Measurements from ENCODE around the gene NOL6. TPM values are rescaled to one million over a fixed set of nuclear protein-coding genes. Genes with fewer than 3 reads are reported as not detected.

Gene NOL6
- total RNA-seq, 1 donor from 2014 or later, result 60.1 TPM

DNA sequence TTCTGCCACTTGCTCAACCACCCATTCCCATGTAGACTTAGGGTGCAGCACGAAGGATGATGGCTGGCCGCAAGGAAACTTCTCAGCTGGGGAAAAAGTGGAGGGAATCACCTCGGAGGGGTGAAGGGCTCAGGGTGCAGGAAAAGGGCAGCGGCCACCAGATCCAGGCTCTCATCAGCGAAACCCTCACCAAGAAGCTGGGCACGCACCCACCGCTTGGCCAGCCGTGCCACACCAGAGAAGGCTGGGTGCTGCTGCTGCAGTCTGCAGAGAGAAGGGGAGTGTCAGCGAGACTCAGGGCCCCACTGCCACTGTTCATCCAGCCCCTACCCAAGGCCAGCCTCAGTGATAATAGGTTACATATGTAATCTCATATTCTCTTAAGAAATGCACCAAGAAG, 8.6 kb downstream of the NOL6 start:
- ChIA-PET CTCF (interaction anchor here (1.2 to 2.0 kb wide), 2 partner anchors 9 to 62 kb away, joined by 3 to 10 read pairs; partner anchors contain the start of gene NOL6), POLR2A (no interaction called here)
- TF ChIP-seq, protein P1, sequence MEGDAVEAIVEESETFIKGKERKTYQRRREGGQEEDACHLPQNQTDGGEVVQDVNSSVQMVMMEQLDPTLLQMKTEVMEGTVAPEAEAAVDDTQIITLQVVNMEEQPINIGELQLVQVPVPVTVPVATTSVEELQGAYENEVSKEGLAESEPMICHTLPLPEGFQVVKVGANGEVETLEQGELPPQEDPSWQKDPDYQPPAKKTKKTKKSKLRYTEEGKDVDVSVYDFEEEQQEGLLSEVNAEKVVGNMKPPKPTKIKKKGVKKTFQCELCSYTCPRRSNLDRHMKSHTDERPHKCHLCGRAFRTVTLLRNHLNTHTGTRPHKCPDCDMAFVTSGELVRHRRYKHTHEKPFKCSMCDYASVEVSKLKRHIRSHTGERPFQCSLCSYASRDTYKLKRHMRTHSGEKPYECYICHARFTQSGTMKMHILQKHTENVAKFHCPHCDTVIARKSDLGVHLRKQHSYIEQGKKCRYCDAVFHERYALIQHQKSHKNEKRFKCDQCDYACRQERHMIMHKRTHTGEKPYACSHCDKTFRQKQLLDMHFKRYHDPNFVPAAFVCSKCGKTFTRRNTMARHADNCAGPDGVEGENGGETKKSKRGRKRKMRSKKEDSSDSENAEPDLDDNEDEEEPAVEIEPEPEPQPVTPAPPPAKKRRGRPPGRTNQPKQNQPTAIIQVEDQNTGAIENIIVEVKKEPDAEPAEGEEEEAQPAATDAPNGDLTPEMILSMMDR (IDR thresholded peaks at IDR 0.05), result no peak
- H3K4me3 Mint-ChIP-seq, result no peak overlapping the region
- ATAC-seq (ENCODE audit: low read depth), result no peak
- H3K27ac Mint-ChIP-seq, result no peak overlapping the region
- H3K36me3 Mint-ChIP-seq (ENCODE audit: low read depth), result peaks cover 97% of the 10 kb centered on the region
- no peaks in the 10 kb centered on the region for H3K4me1 Mint-ChIP-seq
- no peaks in the 10 kb centered on the region for H3K9me3 Mint-ChIP-seq
- H3K27me3 Mint-ChIP-seq, result no peaks in the 10 kb centered on the region
- DNase-seq, result no peak
- intact Hi-C loops (cut with micrococcal nuclease), result no loop called here

DNA sequence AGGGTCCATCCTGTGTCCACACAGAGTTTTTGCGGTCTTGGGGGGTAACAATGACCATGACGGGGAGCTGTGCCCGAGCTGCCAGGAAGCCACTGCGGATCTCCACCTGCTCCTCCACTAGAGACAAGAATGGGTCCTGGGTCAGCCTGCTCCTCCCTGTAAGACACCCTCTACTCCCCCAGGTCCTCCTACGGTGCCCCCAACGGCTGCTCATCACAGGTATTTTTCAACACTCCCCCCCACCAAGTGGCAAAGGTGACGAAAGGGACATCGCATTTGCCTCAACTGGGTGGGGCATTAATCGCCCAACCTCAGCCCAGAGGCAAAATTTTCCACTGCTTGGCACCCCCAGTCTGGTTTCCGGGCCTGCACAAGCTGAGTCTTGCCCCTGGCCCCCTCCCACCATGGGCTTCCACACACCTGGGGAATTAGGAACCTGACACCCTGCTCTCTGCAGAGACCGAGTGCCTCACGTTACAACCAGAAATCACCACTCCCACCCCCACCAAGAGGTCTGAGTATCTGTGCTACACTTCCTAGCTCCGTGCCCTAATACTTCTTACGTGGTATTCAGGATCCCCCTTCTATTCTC, 9.6 kb downstream of the NOL6 start:
- H3K36me3 Mint-ChIP-seq (ENCODE audit: low read depth), result peaks cover 88% of the 10 kb centered on the region
- H3K4me1 Mint-ChIP-seq, result no peaks in the 10 kb centered on the region
- TF ChIP-seq, protein P1 (IDR thresholded peaks at IDR 0.05), result no peak
- DNase-seq (no peak), ATAC-seq (ENCODE audit: low read depth) (no peak)
- no peaks in the 10 kb centered on the region for H3K27me3 Mint-ChIP-seq
- no peak overlapping the region for H3K27ac Mint-ChIP-seq
- CTCF ChIA-PET, result interaction anchor here (1.2 kb wide), 1 partner anchor 10 kb away, joined by 3 read pairs; the partner anchor contains the start of gene NOL6
- POLR2A ChIA-PET, result interaction anchor here (1.9 kb wide), 1 partner anchor 9 kb away, joined by 7 read pairs; the partner anchor contains the start of gene NOL6
- intact Hi-C loops (cut with micrococcal nuclease), result no loop called here
- no peaks in the 10 kb centered on the region for H3K9me3 Mint-ChIP-seq
- no peak overlapping the region for H3K4me3 Mint-ChIP-seq

DNA sequence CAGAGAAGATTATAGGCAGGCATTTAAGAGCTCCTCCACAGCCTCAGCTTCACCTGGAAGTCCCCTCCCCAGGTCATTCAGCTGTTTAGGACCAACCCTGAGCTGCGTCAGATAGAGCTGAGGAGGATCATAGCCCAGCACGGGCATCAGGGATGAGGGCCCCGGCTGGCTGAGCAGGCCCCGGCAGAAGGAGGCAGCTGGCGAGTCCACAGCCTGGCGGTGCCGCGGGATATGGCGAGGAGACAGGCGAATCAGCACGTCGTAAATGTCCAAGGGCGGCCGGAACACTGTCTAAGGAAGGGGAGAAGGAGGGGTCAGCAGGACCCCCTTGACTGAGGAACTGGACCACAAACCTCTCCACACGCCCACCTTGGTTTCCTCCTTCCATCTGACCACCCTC, 10.6 kb downstream of the NOL6 start:
- H3K27ac Mint-ChIP-seq, result no peak overlapping the region
- ChIA-PET POLR2A (interaction anchor here (1.9 kb wide), 1 partner anchor 10 kb away, joined by 7 read pairs; the partner anchor contains the start of gene NOL6), CTCF (interaction anchor here (1.1 kb wide), 1 partner anchor 11 kb away, joined by 3 read pairs; the partner anchor contains the start of gene NOL6)
- peaks cover 7% of the 10 kb centered on the region for H3K4me1 Mint-ChIP-seq
- no peak overlapping the region for H3K4me3 Mint-ChIP-seq
- intact Hi-C loops (cut with micrococcal nuclease), result no loop called here
- H3K36me3 Mint-ChIP-seq (ENCODE audit: low read depth), result peaks cover 78% of the 10 kb centered on the region
- DNase-seq, result no peak
- no peaks in the 10 kb centered on the region for H3K27me3 Mint-ChIP-seq
- no peak for ATAC-seq (ENCODE audit: low read depth)
- TF ChIP-seq, protein P1 (IDR thresholded peaks at IDR 0.05), result no peak
- H3K9me3 Mint-ChIP-seq, result no peaks in the 10 kb centered on the region

DNA sequence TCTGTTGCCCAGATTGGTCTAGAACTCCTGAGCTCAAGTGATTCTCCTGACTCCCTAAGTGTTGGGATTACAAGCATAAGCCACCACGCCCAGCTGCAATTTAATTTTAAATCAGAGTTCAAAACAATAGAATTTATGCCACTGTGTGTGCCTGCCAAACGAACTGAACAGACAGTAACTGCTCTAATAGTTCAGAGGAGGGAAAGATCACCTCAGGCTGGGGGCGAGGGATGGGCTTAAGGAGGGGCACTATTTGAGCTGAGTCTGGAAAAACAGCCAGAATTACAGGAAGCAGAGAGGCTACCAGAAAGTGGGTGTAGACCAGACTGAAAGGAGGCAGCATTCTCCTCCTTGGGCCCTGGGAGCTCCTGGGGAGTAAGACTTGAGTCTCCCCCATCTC, 12.2 kb downstream of the NOL6 start:
- no peaks in the 10 kb centered on the region for H3K9me3 Mint-ChIP-seq
- peaks cover 61% of the 10 kb centered on the region for H3K36me3 Mint-ChIP-seq (ENCODE audit: low read depth)
- H3K27ac Mint-ChIP-seq, result no peak overlapping the region
- POLR2A ChIA-PET, result interaction anchor here (1.2 to 2.0 kb wide), 2 partner anchors 12 to 15 kb away, joined by 3 to 6 read pairs; partner anchors contain the start of gene NOL6
- no peaks in the 10 kb centered on the region for H3K27me3 Mint-ChIP-seq
- intact Hi-C loops (cut with micrococcal nuclease), result no loop called here
- ATAC-seq (ENCODE audit: low read depth) (no peak), DNase-seq (no peak)
- TF ChIP-seq, protein P1 (IDR thresholded peaks at IDR 0.05), result no peak
- CTCF ChIA-PET, result no interaction called here
- peaks cover 8% of the 10 kb centered on the region for H3K4me1 Mint-ChIP-seq
- H3K4me3 Mint-ChIP-seq, result no peak overlapping the region

DNA sequence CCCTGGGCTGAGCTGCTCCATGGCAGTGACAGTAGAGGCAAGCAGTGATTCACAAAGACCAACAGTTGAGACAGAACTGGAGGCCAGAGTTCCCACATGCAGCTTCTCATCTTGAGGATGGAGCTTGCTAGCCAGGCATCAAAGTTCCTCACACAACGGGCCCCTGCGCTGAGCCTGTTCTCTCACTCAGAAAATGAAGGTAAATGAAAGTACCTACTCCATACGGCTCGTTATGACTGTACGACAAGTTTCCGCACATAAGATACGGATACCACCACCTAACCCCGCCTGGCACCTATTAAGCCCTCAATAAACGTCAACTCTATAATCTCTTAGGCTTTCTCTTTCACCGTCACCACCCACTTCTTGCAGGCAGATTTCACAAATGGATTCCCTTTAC, 12.9 kb downstream of the NOL6 start:
- H3K4me1 Mint-ChIP-seq, result peaks cover 8% of the 10 kb centered on the region
- intact Hi-C loops (cut with micrococcal nuclease), result no loop called here

More for the DNA sequence above, 12.9 kb downstream of the NOL6 start:
- TF ChIP-seq, protein P1 (IDR thresholded peaks at IDR 0.05), result no peak
- no peak for ATAC-seq (ENCODE audit: low read depth)
- H3K36me3 Mint-ChIP-seq (ENCODE audit: low read depth), result peaks cover 55% of the 10 kb centered on the region
- CTCF ChIA-PET, result no interaction called here
- no peak overlapping the region for H3K27ac Mint-ChIP-seq
- no peak for DNase-seq
- H3K9me3 Mint-ChIP-seq, result no peaks in the 10 kb centered on the region
- no peaks in the 10 kb centered on the region for H3K27me3 Mint-ChIP-seq
- POLR2A ChIA-PET, result interaction anchor here (0.7 to 2.0 kb wide), 3 partner anchors 13 to 16 kb away, joined by 3 to 6 read pairs (median 3); partner anchors contain the start of genes AQP3 and NOL6
- no peak overlapping the region for H3K4me3 Mint-ChIP-seq

Data from activated B cell treated with CpG ODN at 0.5 μM for 24 hours (primary cell).